ENCODE results near the gene TMEM132E.

GRCh38 chr17:34582185-34582900, 3.0 kb downstream of the TMEM132E start:
- TF ChIP-seq CTCF (conservative IDR thresholded peaks at IDR 0.05; ENCODE audit: low read depth, low read length) (no peak), EZH2 (IDR thresholded peaks at IDR 0.05; ENCODE audit: borderline replicate concordance, low read depth, low read length, poor library complexity, severe bottlenecking) (no peak)
